ENCODE measurements around the gene SCGB2A2. TPM values are rescaled to one million over a fixed set of nuclear protein-coding genes. Genes with fewer than 3 reads are reported as not detected.

Gene SCGB2A2
- total RNA-seq, 2 donors from 2014 or later = not detected

- no peaks in the 10 kb centered on the region for H3K36me3 ChIP-seq (ENCODE audit: control insufficient read depth, insufficient read depth, low read length)
- H3K9ac ChIP-seq (ENCODE audit: extremely low read depth, low read length, poor library complexity, severe bottlenecking) = no peak overlapping the region
- peaks cover 5% of the 10 kb centered on the region for H3K27me3 Mint-ChIP-seq (ENCODE audit: insufficient read depth)
- H3K4me3 Mint-ChIP-seq = no peak overlapping the region
- no peaks in the 10 kb centered on the region for H3K4me1 ChIP-seq (ENCODE audit: control insufficient read depth, insufficient read depth, low read length)
- H3K9me3 Mint-ChIP-seq = no peaks in the 10 kb centered on the region
- H3K4me3 ChIP-seq (ENCODE audit: low read length) = no peak overlapping the region
- H3K27me3 ChIP-seq (ENCODE audit: control insufficient read depth, insufficient read depth, low read length, poor library complexity, severe bottlenecking) = no peaks in the 10 kb centered on the region
- TF ChIP-seq, protein P1, sequence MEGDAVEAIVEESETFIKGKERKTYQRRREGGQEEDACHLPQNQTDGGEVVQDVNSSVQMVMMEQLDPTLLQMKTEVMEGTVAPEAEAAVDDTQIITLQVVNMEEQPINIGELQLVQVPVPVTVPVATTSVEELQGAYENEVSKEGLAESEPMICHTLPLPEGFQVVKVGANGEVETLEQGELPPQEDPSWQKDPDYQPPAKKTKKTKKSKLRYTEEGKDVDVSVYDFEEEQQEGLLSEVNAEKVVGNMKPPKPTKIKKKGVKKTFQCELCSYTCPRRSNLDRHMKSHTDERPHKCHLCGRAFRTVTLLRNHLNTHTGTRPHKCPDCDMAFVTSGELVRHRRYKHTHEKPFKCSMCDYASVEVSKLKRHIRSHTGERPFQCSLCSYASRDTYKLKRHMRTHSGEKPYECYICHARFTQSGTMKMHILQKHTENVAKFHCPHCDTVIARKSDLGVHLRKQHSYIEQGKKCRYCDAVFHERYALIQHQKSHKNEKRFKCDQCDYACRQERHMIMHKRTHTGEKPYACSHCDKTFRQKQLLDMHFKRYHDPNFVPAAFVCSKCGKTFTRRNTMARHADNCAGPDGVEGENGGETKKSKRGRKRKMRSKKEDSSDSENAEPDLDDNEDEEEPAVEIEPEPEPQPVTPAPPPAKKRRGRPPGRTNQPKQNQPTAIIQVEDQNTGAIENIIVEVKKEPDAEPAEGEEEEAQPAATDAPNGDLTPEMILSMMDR (conservative IDR thresholded peaks at IDR 0.05) = no peak
- no peaks in the 10 kb centered on the region for H3K36me3 Mint-ChIP-seq (ENCODE audit: low read depth)
- H3K9me3 ChIP-seq (ENCODE audit: control insufficient read depth, low read length) = no peaks in the 10 kb centered on the region
- no peak overlapping the region for H3K27ac ChIP-seq (ENCODE audit: low read depth, low read length)
- H3K27ac Mint-ChIP-seq = no peak overlapping the region
- H3K4me1 Mint-ChIP-seq = no peaks in the 10 kb centered on the region
- 83 to 86% methylated on average over 4 of the region's 4 CpGs for WGBS, 2 experiments (ENCODE audit: insufficient coverage in 1 of 2, insufficient read length in 1 of 2)
- no peak for DNase-seq
These were observed 3.4 kb upstream of the SCGB2A2 start for GRCh38 chr11:62266558-62266957.

DNA sequence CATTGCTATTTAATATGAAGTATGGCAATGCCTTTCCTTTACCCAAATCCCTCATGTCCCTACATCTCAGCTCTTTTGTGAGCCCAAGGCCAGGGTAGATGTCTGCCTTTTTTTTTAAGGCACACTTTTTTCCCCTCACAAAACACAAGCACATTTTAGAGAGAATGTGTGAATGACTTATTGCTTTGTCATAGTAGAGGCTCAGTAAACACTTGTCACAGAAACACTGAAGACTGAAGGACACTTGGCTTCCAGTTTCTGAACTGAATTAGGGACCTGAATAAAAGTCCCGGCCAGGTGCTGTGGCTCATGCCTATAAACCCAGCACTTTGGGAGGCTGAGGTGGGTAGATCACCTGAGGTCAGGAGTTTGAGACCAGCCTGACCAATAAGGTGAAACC lies 2.9 kb upstream of the SCGB2A2 start:
- Mint-ChIP-seq H3K27ac (no peak overlapping the region), H3K9me3 (no peaks in the 10 kb centered on the region), H3K4me3 (no peak overlapping the region), H3K36me3 (ENCODE audit: low read depth) (no peaks in the 10 kb centered on the region), H3K4me1 (no peaks in the 10 kb centered on the region), H3K27me3 (ENCODE audit: insufficient read depth) (peaks cover 5% of the 10 kb centered on the region)
- Histone ChIP-seq H3K9me3 (ENCODE audit: control insufficient read depth, low read length) (no peaks in the 10 kb centered on the region), H3K4me3 (ENCODE audit: low read length) (no peak overlapping the region), H3K4me1 (ENCODE audit: control insufficient read depth, insufficient read depth, low read length) (no peaks in the 10 kb centered on the region), H3K27ac (ENCODE audit: low read depth, low read length) (no peak overlapping the region), H3K9ac (ENCODE audit: extremely low read depth, low read length, poor library complexity, severe bottlenecking) (no peak overlapping the region), H3K27me3 (ENCODE audit: control insufficient read depth, insufficient read depth, low read length, poor library complexity, severe bottlenecking) (no peaks in the 10 kb centered on the region), H3K36me3 (ENCODE audit: control insufficient read depth, insufficient read depth, low read length) (no peaks in the 10 kb centered on the region)
- TF ChIP-seq, protein P1 (conservative IDR thresholded peaks at IDR 0.05) = no peak
- no peak for DNase-seq
- WGBS, 2 experiments (ENCODE audit: insufficient coverage in 1 of 2, insufficient read length in 1 of 2) = 94% methylated on average over 1 of the region's 1 CpG; no CpG with 5 or more reads in 1 of the 2 experiments

DNA sequence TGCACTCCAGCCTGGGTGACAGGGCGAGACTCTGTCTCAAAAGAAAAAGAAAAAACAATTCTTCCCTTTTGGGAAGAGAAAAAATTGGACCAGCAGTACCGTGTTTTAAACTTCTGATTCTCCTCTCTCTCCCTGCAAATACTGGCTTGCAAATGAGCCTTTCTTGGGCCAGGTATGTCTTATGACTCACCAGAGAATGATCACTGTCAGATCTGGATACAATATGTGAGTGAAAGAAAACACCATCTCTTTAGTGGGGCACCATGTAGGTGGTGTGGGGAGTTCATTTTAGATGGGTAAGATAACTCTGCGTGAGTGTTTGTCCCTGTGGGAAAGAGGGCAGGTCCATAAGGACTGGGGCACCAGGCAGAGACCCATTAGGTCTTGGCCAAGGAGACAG lies 2.4 kb upstream of the SCGB2A2 start:
- Histone ChIP-seq H3K27ac (ENCODE audit: low read depth, low read length) (no peak overlapping the region), H3K4me3 (ENCODE audit: low read length) (no peak overlapping the region), H3K36me3 (ENCODE audit: control insufficient read depth, insufficient read depth, low read length) (no peaks in the 10 kb centered on the region), H3K9me3 (ENCODE audit: control insufficient read depth, low read length) (no peaks in the 10 kb centered on the region), H3K9ac (ENCODE audit: extremely low read depth, low read length, poor library complexity, severe bottlenecking) (no peak overlapping the region), H3K4me1 (ENCODE audit: control insufficient read depth, insufficient read depth, low read length) (no peaks in the 10 kb centered on the region), H3K27me3 (ENCODE audit: control insufficient read depth, insufficient read depth, low read length, poor library complexity, severe bottlenecking) (no peaks in the 10 kb centered on the region)
- TF ChIP-seq, protein P1 (conservative IDR thresholded peaks at IDR 0.05) = no peak
- Mint-ChIP-seq H3K27me3 (ENCODE audit: insufficient read depth) (peaks cover 5% of the 10 kb centered on the region), H3K36me3 (ENCODE audit: low read depth) (no peaks in the 10 kb centered on the region), H3K4me1 (no peaks in the 10 kb centered on the region), H3K27ac (no peak overlapping the region), H3K9me3 (no peaks in the 10 kb centered on the region), H3K4me3 (no peak overlapping the region)
- 87 to 100% methylated on average over 3 of the region's 3 CpGs for WGBS, 2 experiments (ENCODE audit: insufficient coverage in 1 of 2, insufficient read length in 1 of 2)
- no peak for DNase-seq

Data from endodermal cell (in vitro differentiated cells).